Breast epithelium (tissue), 4 donors: ENCODE measurements around the gene SSTR5. TPM values are rescaled to one million over a fixed set of nuclear protein-coding genes. Genes with fewer than 3 reads are reported as not detected.

ENCODE experiments used
- DNase-seq, 2 donors: peaks; one replicate each; pipeline ENCODE4 v3.0.0-alpha.2; 2019; ENCODE audit warnings: low spot score in 2 of 2
- H3K27ac ChIP-seq, 2 donors: fragments of 200-600 bp; sonication (generic) in 1 of 2; one replicate each; pipeline ENCODE4 v1.5.1; 2016 to 2019; ENCODE audit warnings: mild to moderate bottlenecking in 1 of 2
- H3K27me3 ChIP-seq, 2 donors: fragments of 200-600 bp; sonication (generic) in 1 of 2; one replicate each; pipeline versions ENCODE4 v1.5.1 to v1.6.0; 2017 to 2019; ENCODE audit warnings: control low read depth in 1 of 2, mild to moderate bottlenecking in 1 of 2
- H3K36me3 ChIP-seq: fragments of 200-600 bp; one replicate; pipeline ENCODE4 v1.5.1; 2019
- H3K4me1 ChIP-seq, 2 donors: fragments of 200-600 bp; sonication (generic); one replicate each; pipeline ENCODE4 v1.5.1; 2016 to 2019; ENCODE audit warnings: control low read depth in 1 of 2
- H3K4me3 ChIP-seq, 3 donors: fragments of 200-600 bp; sonication (generic); 1 replicate in 2 of 3; 2 replicates in 1 of 3; pipeline ENCODE4 v1.5.1; 2016 to 2019; ENCODE audit warnings: mild to moderate bottlenecking in 3 of 3, moderate library complexity in 2 of 3
- H3K9me3 ChIP-seq, 2 donors: fragments of 200-600 bp; sonication (generic) in 1 of 2; one replicate each; pipeline ENCODE4 v1.5.1; 2016 to 2019; ENCODE audit warnings: control low read depth in 1 of 2
- POLR2A ChIP-seq: fragments of 450-650 bp; IDR thresholded peaks from one replicate; pipeline ENCODE4 v1.6.1; 2016; ENCODE audit warnings: antibody characterized with exemption, mild to moderate bottlenecking, moderate library complexity
- POLR2AphosphoS5 ChIP-seq, 3 donors: sonication (generic); formaldehyde crosslinking; IDR thresholded peaks; one replicate each; pipeline ENCODE4 v1.6.1; 2017; ENCODE audit warnings: antibody characterized with exemption in 3 of 3
- intact Hi-C: fragments of 100-400 bp; cut with DNase I; formaldehyde crosslinking; loops from one replicate; pipeline ENCODE4 v1.15.1; 2023; ENCODE audit warnings: low total_unique reads
- total RNA-seq, 3 donors: library from RNA; depleted of rRNA; stranded (reverse); fragments of >200 nt; gene quantifications; one replicate each; pipeline ENCODE4 v1.1.0, GENCODE V29; 2016
- TF ChIP-seq, protein P1 (sequence below), 3 donors: fragments of 450-650 bp; IDR thresholded peaks; one replicate each; pipeline ENCODE4 v1.5.1; 2016 to 2017; ENCODE audit warnings: antibody characterized with exemption in 3 of 3, mild to moderate bottlenecking in 3 of 3, moderate library complexity in 3 of 3

SSTR5 gene
- total RNA-seq, 3 donors from 2014 or later: not detected

DNA sequence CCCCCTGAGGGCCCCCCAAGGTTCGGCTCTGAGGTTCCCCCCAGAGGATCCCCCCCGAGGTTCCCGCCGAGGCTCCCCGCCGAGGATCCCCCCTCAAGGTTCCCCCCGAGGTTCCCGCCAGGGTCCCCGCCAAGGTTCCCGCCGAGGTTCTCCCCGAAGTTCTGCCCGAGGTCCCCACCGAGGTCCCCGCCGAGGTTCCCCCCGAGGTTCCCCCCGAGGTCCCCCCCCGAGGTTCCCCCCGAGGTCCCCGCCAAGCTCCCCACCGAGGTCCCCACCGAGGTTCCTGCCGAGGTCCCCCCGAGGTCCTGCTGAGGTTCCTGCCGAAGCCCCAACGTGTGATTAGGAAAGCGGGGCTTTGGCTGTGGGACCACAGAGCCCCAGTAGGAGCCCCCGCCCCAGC is 32.2 kb upstream of the SSTR5 start:
- H3K9me3 ChIP-seq: peaks cover 0 to 8% of the 10 kb centered on the region in 2 donors
- no peaks in the 10 kb centered on the region for H3K36me3 ChIP-seq
- H3K27me3 ChIP-seq: peaks cover 6 to 82% of the 10 kb centered on the region in 2 donors
- H3K4me3 ChIP-seq: no peak overlapping the region
- no peak overlapping the region for H3K27ac ChIP-seq
- no peak for DNase-seq
- intact Hi-C loops: no loop called here
- TF ChIP-seq, protein P1, sequence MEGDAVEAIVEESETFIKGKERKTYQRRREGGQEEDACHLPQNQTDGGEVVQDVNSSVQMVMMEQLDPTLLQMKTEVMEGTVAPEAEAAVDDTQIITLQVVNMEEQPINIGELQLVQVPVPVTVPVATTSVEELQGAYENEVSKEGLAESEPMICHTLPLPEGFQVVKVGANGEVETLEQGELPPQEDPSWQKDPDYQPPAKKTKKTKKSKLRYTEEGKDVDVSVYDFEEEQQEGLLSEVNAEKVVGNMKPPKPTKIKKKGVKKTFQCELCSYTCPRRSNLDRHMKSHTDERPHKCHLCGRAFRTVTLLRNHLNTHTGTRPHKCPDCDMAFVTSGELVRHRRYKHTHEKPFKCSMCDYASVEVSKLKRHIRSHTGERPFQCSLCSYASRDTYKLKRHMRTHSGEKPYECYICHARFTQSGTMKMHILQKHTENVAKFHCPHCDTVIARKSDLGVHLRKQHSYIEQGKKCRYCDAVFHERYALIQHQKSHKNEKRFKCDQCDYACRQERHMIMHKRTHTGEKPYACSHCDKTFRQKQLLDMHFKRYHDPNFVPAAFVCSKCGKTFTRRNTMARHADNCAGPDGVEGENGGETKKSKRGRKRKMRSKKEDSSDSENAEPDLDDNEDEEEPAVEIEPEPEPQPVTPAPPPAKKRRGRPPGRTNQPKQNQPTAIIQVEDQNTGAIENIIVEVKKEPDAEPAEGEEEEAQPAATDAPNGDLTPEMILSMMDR (IDR thresholded peaks at IDR 0.05): no peak
- TF ChIP-seq POLR2A: no peak
- TF ChIP-seq POLR2AphosphoS5 (IDR thresholded peaks at IDR 0.05): no peak
- H3K4me1 ChIP-seq: no peaks in the 10 kb centered on the region

GRCh38 chr16:1042049-1042744 is 30.4 kb upstream of the SSTR5 start:
- TF ChIP-seq, protein P1 (IDR thresholded peaks at IDR 0.05): no peak
- TF ChIP-seq POLR2A (no peak), POLR2AphosphoS5 (IDR thresholded peaks at IDR 0.05) (no peak)
- Histone ChIP-seq H3K4me3 (no peak overlapping the region), H3K27ac (no peak overlapping the region), H3K9me3 (peaks cover 0 to 8% of the 10 kb centered on the region in 2 donors), H3K27me3 (peaks cover 12 to 82% of the 10 kb centered on the region in 2 donors), H3K36me3 (no peaks in the 10 kb centered on the region), H3K4me1 (no peaks in the 10 kb centered on the region)
- DNase-seq: no peak
- intact Hi-C loops: no loop called here

- no peak for DNase-seq
Measured at GRCh38 chr16:1042866-1043265, 29.7 kb upstream of the SSTR5 start.

DNA sequence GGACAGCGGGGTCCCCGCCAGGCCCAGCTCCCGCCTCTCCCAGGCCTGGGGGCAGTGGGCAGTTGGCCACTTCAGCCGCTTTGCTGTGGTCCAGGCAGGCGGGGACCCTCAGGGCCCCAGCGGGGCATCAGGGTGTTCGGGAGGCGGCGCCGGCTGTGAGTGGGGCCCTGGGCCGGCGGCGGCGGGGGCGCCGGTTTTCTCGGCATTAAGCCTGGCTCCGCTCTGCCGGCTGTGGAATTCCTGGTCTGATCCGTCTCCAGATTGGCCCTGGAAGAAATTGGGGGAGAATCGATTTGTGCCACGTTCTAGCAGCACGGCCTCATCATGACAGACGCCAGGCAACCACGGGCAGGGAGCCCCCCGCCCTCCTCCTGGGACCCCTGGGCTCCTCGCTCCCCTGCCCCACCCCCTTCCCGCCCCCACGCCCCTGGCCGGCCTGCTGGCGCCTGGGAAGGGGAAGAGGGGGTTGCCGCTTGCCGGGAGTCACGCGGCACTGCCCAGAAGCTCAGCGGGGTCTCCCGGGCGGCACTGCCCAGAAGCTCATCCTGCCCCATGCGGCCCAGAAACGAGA is 28.6 kb upstream of the SSTR5 start:
- H3K27ac ChIP-seq: no peak overlapping the region
- no peak for DNase-seq
- intact Hi-C loops: loop anchor here (1.0 kb wide), 1 partner anchor 17 kb away; no protein-coding TSS in a partner anchor
- TF ChIP-seq, protein P1 (IDR thresholded peaks at IDR 0.05): no peak
- no peak for TF ChIP-seq POLR2A
- no peak for TF ChIP-seq POLR2AphosphoS5 (IDR thresholded peaks at IDR 0.05)
- no peaks in the 10 kb centered on the region for H3K4me1 ChIP-seq
- no peaks in the 10 kb centered on the region for H3K36me3 ChIP-seq
- peak overlapping the region in 1 of 3 donors; percentile 13 for H3K4me3 ChIP-seq
- H3K9me3 ChIP-seq: peaks cover 0 to 8% of the 10 kb centered on the region in 2 donors
- H3K27me3 ChIP-seq: peaks cover 12 to 82% of the 10 kb centered on the region in 2 donors

More at GRCh38 chr16:1042866-1043265, 29.7 kb upstream of the SSTR5 start:
- intact Hi-C loops: no loop called here
- Histone ChIP-seq H3K4me3 (no peak overlapping the region), H3K27ac (no peak overlapping the region), H3K4me1 (no peaks in the 10 kb centered on the region), H3K9me3 (peaks cover 0 to 8% of the 10 kb centered on the region in 2 donors), H3K27me3 (peaks cover 12 to 82% of the 10 kb centered on the region in 2 donors), H3K36me3 (no peaks in the 10 kb centered on the region)
- TF ChIP-seq POLR2A (no peak), POLR2AphosphoS5 (IDR thresholded peaks at IDR 0.05) (no peak)
- TF ChIP-seq, protein P1 (IDR thresholded peaks at IDR 0.05): no peak
